BE2C (cell line): ENCODE data around the gene CDK6.

ENCODE experiments used
- DNase-seq: peaks from one replicate; pipeline ENCODE4 v3.0.0-alpha.2; 2020
- H3K27me3 ChIP-seq: fragments of 250-450 bp; sonication (Bioruptor Pico); 2 replicates; pipeline ENCODE4 v1.5.1; 2020; ENCODE audit warnings: mild to moderate bottlenecking
- H3K36me3 ChIP-seq: fragments of 250-450 bp; sonication (Bioruptor Pico); 2 replicates; pipeline ENCODE4 v1.5.1; 2020; ENCODE audit warnings: mild to moderate bottlenecking
- H3K4me1 ChIP-seq: fragments of 250-450 bp; sonication (Bioruptor Pico); 2 replicates; pipeline ENCODE4 v1.5.1; 2020
- H3K4me3 ChIP-seq: 2 replicates; pipeline ENCODE4 v1.5.1; 2011; ENCODE audit warnings: low read depth, low read length
- H3K9me3 ChIP-seq: fragments of 250-450 bp; sonication (Bioruptor Pico); 2 replicates; pipeline ENCODE4 v1.5.1; 2020
- TF ChIP-seq, protein P1 (sequence below): IDR thresholded peaks from 2 replicates; pipeline ENCODE4 v1.5.1; 2012; ENCODE audit warnings: mild to moderate bottlenecking, low read depth, low read length

Gene CDK6

DNA sequence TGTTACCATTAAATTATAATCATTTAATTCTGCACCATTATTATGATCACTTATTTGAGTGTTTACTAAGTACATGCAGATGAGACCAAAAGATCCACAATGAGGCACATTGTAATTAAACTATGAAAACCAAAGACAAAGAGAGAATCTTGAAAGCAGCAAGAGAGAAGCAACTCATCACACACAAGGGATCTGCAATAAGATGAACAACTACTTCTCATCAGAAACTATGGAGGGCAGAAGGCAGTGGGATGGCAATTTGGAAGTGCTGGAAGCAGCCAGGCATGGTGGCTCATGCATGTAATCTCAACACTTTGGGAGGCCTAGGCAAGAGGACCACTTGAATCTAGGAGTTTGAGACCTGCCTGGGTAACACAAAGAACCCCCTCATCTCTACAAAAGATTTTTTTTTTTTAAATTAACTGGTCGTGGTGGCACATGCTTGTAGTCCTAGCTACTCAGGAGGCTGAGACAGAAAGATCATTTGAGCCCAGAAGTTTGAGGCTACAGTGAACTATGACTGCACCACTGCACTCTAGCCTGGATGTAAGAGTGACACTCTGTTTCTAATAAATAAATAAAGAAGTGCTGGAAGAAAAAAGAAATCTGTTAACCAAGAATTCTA lies 47.7 kb downstream of the CDK6 start:
- DNase-seq, result no peak
- Histone ChIP-seq H3K27me3 (no peaks in the 10 kb centered on the region), H3K4me3 (no peak overlapping the region), H3K4me1 (peaks cover 14% of the 10 kb centered on the region), H3K36me3 (peaks cover 5% of the 10 kb centered on the region; the same call in 1 of the 2 replicates), H3K9me3 (0 out of 2 replicates have a peak, but pooled peaks cover 4% of the 10 kb centered on the region)
- TF ChIP-seq, protein P1, sequence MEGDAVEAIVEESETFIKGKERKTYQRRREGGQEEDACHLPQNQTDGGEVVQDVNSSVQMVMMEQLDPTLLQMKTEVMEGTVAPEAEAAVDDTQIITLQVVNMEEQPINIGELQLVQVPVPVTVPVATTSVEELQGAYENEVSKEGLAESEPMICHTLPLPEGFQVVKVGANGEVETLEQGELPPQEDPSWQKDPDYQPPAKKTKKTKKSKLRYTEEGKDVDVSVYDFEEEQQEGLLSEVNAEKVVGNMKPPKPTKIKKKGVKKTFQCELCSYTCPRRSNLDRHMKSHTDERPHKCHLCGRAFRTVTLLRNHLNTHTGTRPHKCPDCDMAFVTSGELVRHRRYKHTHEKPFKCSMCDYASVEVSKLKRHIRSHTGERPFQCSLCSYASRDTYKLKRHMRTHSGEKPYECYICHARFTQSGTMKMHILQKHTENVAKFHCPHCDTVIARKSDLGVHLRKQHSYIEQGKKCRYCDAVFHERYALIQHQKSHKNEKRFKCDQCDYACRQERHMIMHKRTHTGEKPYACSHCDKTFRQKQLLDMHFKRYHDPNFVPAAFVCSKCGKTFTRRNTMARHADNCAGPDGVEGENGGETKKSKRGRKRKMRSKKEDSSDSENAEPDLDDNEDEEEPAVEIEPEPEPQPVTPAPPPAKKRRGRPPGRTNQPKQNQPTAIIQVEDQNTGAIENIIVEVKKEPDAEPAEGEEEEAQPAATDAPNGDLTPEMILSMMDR, result no peak

GRCh38 chr7:92785923-92786322 lies 50.5 kb downstream of the CDK6 start:
- TF ChIP-seq, protein P1, result no peak
- peaks cover 8% of the 10 kb centered on the region for H3K36me3 ChIP-seq
- H3K9me3 ChIP-seq, result 0 out of 2 replicates have a peak, but pooled peaks cover 4% of the 10 kb centered on the region
- no peak overlapping the region for H3K4me3 ChIP-seq
- no peaks in the 10 kb centered on the region for H3K27me3 ChIP-seq
- H3K4me1 ChIP-seq, result peaks cover 37% of the 10 kb centered on the region
- no peak for DNase-seq

DNA sequence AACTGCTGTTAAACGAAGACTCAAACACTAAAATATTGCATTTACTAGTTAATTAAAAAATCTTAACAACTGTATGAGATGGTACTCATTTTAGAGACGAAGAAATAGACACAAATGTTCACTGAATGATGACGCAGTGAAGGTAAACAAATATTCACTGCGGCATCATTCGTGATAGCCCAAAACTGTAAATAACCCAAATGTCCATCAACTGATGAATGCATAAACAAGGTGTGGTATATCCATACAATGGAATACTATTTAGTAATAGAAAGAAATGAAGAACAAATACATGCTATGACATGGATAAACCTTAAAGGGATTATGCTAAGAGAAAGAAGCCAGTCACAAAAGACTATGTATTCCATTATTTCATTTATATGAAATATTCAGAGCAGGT lies 51.4 kb downstream of the CDK6 start:
- TF ChIP-seq, protein P1, result no peak
- DNase-seq, result no peak
- Histone ChIP-seq H3K4me3 (no peak overlapping the region), H3K4me1 (peaks cover 45% of the 10 kb centered on the region), H3K27me3 (no peaks in the 10 kb centered on the region), H3K9me3 (0 out of 2 replicates have a peak, but pooled peaks cover 4% of the 10 kb centered on the region), H3K36me3 (peaks cover 8% of the 10 kb centered on the region)

DNA sequence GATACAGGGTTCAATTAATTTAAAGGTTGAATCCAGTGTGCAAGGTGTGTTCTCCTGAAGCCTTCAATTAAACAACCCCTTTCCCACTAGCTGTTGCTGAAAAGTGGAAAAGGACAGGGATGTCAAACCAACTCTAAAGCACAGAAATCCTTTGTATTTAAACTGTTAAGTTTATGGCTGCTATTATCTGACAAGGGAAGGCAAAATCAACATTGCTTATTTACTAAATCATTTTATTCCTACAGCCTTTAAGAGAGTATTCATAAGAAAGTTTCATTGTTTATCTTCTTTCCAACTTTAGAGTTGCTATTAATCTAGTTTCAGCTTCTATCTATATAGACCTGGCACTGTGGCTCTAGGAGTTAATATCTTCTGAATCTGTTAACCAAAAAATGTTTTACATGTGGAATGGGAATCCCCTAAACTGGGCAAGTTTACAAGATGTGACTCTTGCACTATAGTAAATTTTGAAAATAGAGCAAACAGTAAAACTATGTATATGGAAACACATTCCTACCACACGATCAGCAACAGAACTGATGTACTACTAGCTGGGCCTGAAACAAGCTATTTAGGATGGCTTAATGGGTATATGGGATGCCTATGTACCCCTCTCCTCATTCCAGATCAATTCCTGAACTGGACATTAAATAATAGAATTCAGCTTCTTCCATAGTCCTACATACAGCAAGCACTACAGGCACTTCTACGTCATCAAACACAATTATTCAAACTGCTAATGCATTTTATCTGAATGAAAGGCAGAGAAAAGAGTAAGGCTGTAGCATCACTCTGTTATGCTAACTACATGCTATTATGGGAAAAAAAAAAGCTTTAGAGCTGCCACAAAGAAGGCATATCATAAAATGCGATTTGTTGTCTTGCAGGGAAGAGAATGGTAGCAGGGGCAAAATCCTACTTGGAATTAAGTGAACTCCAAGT lies 52.8 kb downstream of the CDK6 start:
- Histone ChIP-seq H3K4me3 (no peak overlapping the region), H3K9me3 (0 out of 2 replicates have a peak, but pooled peaks cover under 1% of the 10 kb centered on the region), H3K27me3 (no peaks in the 10 kb centered on the region), H3K4me1 (peaks cover 56% of the 10 kb centered on the region), H3K36me3 (peaks cover 6% of the 10 kb centered on the region)
- TF ChIP-seq, protein P1, result no peak
- DNase-seq, result no peak

- peaks cover 3% of the 10 kb centered on the region; the same call in 1 of the 2 replicates for H3K36me3 ChIP-seq
- DNase-seq, result no peak
- H3K4me3 ChIP-seq, result no peak overlapping the region
- H3K4me1 ChIP-seq, result peaks cover 61% of the 10 kb centered on the region
- no peaks in the 10 kb centered on the region for H3K27me3 ChIP-seq
- TF ChIP-seq, protein P1, result no peak
- H3K9me3 ChIP-seq, result no peaks in the 10 kb centered on the region
These were observed 53.5 kb downstream of the CDK6 start for GRCh38 chr7:92782855-92783254.
